Right cardiac atrium (tissue), 5 donors: ENCODE measurements around the gene BMERB1. TPM values are rescaled to one million over a fixed set of nuclear protein-coding genes. Genes with fewer than 3 reads are reported as not detected.

Experiments used
- ATAC-seq, 2 donors: fragments of 200-7000 bp; cut with Tn5 transposase; one replicate each; pipeline versions ENCODE4 v1.8.0 to v1.9.1; 2020; ENCODE audit warnings: moderate library complexity in 2 of 2, mild to moderate bottlenecking in 1 of 2
- DNase-seq, 3 donors: peaks; one replicate each; pipeline ENCODE4 v3.0.0-alpha.2; 2020
- H3K27ac ChIP-seq: one replicate; pipeline ENCODE4 v1.5.1; 2013; ENCODE audit warnings: mild to moderate bottlenecking, low read length, control low read depth, moderate library complexity
- H3K27me3 ChIP-seq: one replicate; pipeline ENCODE4 v1.6.1; 2013; ENCODE audit not compliant: control insufficient read depth, insufficient read depth
- H3K4me1 ChIP-seq: one replicate; pipeline ENCODE4 v1.6.1; 2013; ENCODE audit warnings: low read length; ENCODE audit not compliant: control insufficient read depth, insufficient read depth
- H3K4me3 ChIP-seq: one replicate; pipeline ENCODE4 v1.5.1; 2013; ENCODE audit warnings: low read length, control low read depth
- H3K9me3 ChIP-seq: one replicate; pipeline ENCODE4 v1.6.1; 2013; ENCODE audit warnings: low read length; ENCODE audit not compliant: control insufficient read depth
- WGBS: extraction: QIAGEN DNeasy Blood & Tissue Kit; methylation state at CpG from one replicate; pipeline ENCODE4 v1.1.7; 2013; 5-methylcytosine and 5-hydroxymethylcytosine counted together
- intact Hi-C, 4 donors: fragments of 100-400 bp; cut with DNase I; formaldehyde crosslinking; loops; one replicate each; pipeline versions ENCODE4 v1.11.0 to v1.14.0; 2022 to 2023
- polyA plus RNA-seq: library from polyadenylated mRNA; stranded (reverse); fragments of 200-250 nt; gene quantifications from one replicate; pipeline ENCODE4 v1.2.3, GENCODE V29; 2013
- total RNA-seq, 4 donors: library from RNA; stranded (reverse); fragmentation: NEBNext Ultra II Directional; extraction: Animal tissue kit (Norgen Biotek cat#: 25700); gene quantifications; one replicate each; pipeline ENCODE4 v1.2.1, GENCODE V29; 2021
- donor health status: healthy with polysubstance abuse.
- donor health status: DM: no; HTN: yes; CAD: no.
- donor health status: DM: no; HTN: no; CAD: no.
- donor health status: DM: no; HTN: yes; CAD: no; lungs with severe emphysema.
- donor health status: DM: yes; HTN: yes; CAD: no.

BMERB1 gene
- total and polyA plus RNA-seq, 5 donors: 36.9 to 74.7 (median 59.0) TPM

- Histone ChIP-seq H3K9me3 (no peaks in the 10 kb centered on the region), H3K27me3 (no peaks in the 10 kb centered on the region), H3K27ac (no peak overlapping the region), H3K4me1 (peaks cover 7% of the 10 kb centered on the region), H3K4me3 (no peak overlapping the region)
- DNase-seq: no peak
- no peak for ATAC-seq
- WGBS: 88% methylated on average over 4 of the region's 4 CpGs
- intact Hi-C loops: loop anchor here in 1 of 4 donors (10.0 kb wide), 1 partner anchor 181 kb away; no protein-coding TSS in a partner anchor
These were observed 89.6 kb downstream of the BMERB1 start for GRCh38 chr16:15523939-15524338.

- Histone ChIP-seq H3K9me3 (no peaks in the 10 kb centered on the region), H3K4me3 (no peak overlapping the region), H3K4me1 (peaks cover 7% of the 10 kb centered on the region), H3K27ac (no peak overlapping the region), H3K27me3 (no peaks in the 10 kb centered on the region)
- 98% methylated on average over 5 of the region's 5 CpGs for WGBS
- intact Hi-C loops: loop anchor here in 1 of 4 donors (10.0 kb wide), 1 partner anchor 180 kb away; no protein-coding TSS in a partner anchor
- DNase-seq (no peak), ATAC-seq (no peak)
These were observed 90.6 kb downstream of the BMERB1 start for GRCh38 chr16:15524966-15525365.

- no peak for ATAC-seq
- 95% methylated on average over 7 of the region's 7 CpGs for WGBS
- H3K9me3 ChIP-seq: no peaks in the 10 kb centered on the region
- no peak overlapping the region for H3K27ac ChIP-seq
- DNase-seq: no peak
- intact Hi-C loops: loop anchor here in 1 of 4 donors (10.0 kb wide), 1 partner anchor 179 kb away; no protein-coding TSS in a partner anchor
- no peak overlapping the region for H3K4me3 ChIP-seq
- no peaks in the 10 kb centered on the region for H3K27me3 ChIP-seq
- peaks cover 7% of the 10 kb centered on the region for H3K4me1 ChIP-seq
These were observed 91.7 kb downstream of the BMERB1 start for GRCh38 chr16:15526097-15526496.

GRCh38 chr16:15526731-15527130, 92.3 kb downstream of the BMERB1 start:
- Histone ChIP-seq H3K27ac (no peak overlapping the region), H3K4me1 (peaks cover 3% of the 10 kb centered on the region), H3K4me3 (no peak overlapping the region), H3K27me3 (no peaks in the 10 kb centered on the region), H3K9me3 (no peaks in the 10 kb centered on the region)
- ATAC-seq (no peak), DNase-seq (no peak)
- WGBS: 92% methylated on average over 2 of the region's 2 CpGs
- intact Hi-C loops: loop anchor here in 1 of 4 donors (10.0 kb wide), 1 partner anchor 178 kb away; no protein-coding TSS in a partner anchor

- Histone ChIP-seq H3K27me3 (no peaks in the 10 kb centered on the region), H3K9me3 (no peaks in the 10 kb centered on the region), H3K27ac (no peak overlapping the region), H3K4me3 (no peak overlapping the region), H3K4me1 (no peaks in the 10 kb centered on the region)
- DNase-seq: no peak
- WGBS: 50% methylated on average over 5 of the region's 5 CpGs
- intact Hi-C loops: loop anchor here in 2 of 4 donors (10.0 kb wide), 2 partner anchors 85 to 175 kb away; no protein-coding TSS in a partner anchor
- ATAC-seq: no peak
These were observed 95.3 kb downstream of the BMERB1 start for GRCh38 chr16:15529673-15530072.

- Histone ChIP-seq H3K27me3 (no peaks in the 10 kb centered on the region), H3K9me3 (no peaks in the 10 kb centered on the region), H3K4me3 (no peak overlapping the region), H3K27ac (no peak overlapping the region), H3K4me1 (no peaks in the 10 kb centered on the region)
- WGBS: 79% methylated on average over 5 of the region's 5 CpGs
- DNase-seq (no peak), ATAC-seq (no peak)
- intact Hi-C loops: loop anchor here in 1 of 4 donors (10.0 kb wide), 1 partner anchor 85 kb away; no protein-coding TSS in a partner anchor
These were observed 95.7 kb downstream of the BMERB1 start for GRCh38 chr16:15530085-15530484.

GRCh38 chr16:15532825-15533224, 98.4 kb downstream of the BMERB1 start:
- intact Hi-C loops: loop anchor here in 1 of 4 donors (10.0 kb wide), 1 partner anchor 88 kb away; no protein-coding TSS in a partner anchor
- DNase-seq: no peak
- Histone ChIP-seq H3K9me3 (no peaks in the 10 kb centered on the region), H3K4me1 (no peaks in the 10 kb centered on the region), H3K4me3 (no peak overlapping the region), H3K27me3 (no peaks in the 10 kb centered on the region), H3K27ac (no peak overlapping the region)
- WGBS: 90% methylated on average over 7 of the region's 7 CpGs
- no peak for ATAC-seq

- H3K27me3 ChIP-seq: no peaks in the 10 kb centered on the region
- no peaks in the 10 kb centered on the region for H3K9me3 ChIP-seq
- ATAC-seq (peak in 1 of 2 donors; percentile 24), DNase-seq (no peak)
- no peak overlapping the region for H3K4me3 ChIP-seq
- intact Hi-C loops: loop anchor here in 1 of 4 donors (10.0 kb wide), 1 partner anchor 89 kb away; no protein-coding TSS in a partner anchor
- 78% methylated on average over 4 of the region's 4 CpGs for WGBS
- no peaks in the 10 kb centered on the region for H3K4me1 ChIP-seq
- no peak overlapping the region for H3K27ac ChIP-seq
These were observed 99.0 kb downstream of the BMERB1 start for GRCh38 chr16:15533386-15533785.

- DNase-seq: no peak
- Histone ChIP-seq H3K4me3 (no peak overlapping the region), H3K27me3 (no peaks in the 10 kb centered on the region), H3K27ac (no peak overlapping the region), H3K9me3 (no peaks in the 10 kb centered on the region), H3K4me1 (no peaks in the 10 kb centered on the region)
- no peak for ATAC-seq
- intact Hi-C loops: loop anchor here in 1 of 4 donors (10.0 kb wide), 1 partner anchor 91 kb away; no protein-coding TSS in a partner anchor
- WGBS: 79% methylated on average over 6 of the region's 6 CpGs
These were observed 101.4 kb downstream of the BMERB1 start for GRCh38 chr16:15535772-15536171.

GRCh38 chr16:15536843-15537242, 102.5 kb downstream of the BMERB1 start:
- no peak overlapping the region for H3K4me3 ChIP-seq
- H3K27ac ChIP-seq: no peak overlapping the region
- intact Hi-C loops: loop anchor here in 1 of 4 donors (10.0 kb wide), 1 partner anchor 92 kb away; no protein-coding TSS in a partner anchor
- no peak for DNase-seq
- no peak for ATAC-seq
- H3K4me1 ChIP-seq: no peaks in the 10 kb centered on the region
- no peaks in the 10 kb centered on the region for H3K9me3 ChIP-seq
- H3K27me3 ChIP-seq: no peaks in the 10 kb centered on the region
- 90% methylated on average over 7 of the region's 7 CpGs for WGBS

- ATAC-seq (no peak), DNase-seq (no peak)
- 77% methylated on average over 5 of the region's 5 CpGs for WGBS
- Histone ChIP-seq H3K27ac (no peak overlapping the region), H3K4me1 (no peaks in the 10 kb centered on the region), H3K9me3 (no peaks in the 10 kb centered on the region), H3K4me3 (no peak overlapping the region), H3K27me3 (no peaks in the 10 kb centered on the region)
- intact Hi-C loops: loop anchor here in 1 of 4 donors (10.0 kb wide), 1 partner anchor 94 kb away; no protein-coding TSS in a partner anchor
These were observed 104.1 kb downstream of the BMERB1 start for GRCh38 chr16:15538507-15538906.
